ENCODE results near the gene IKZF3. TPM values are rescaled to one million over a fixed set of nuclear protein-coding genes. Genes with fewer than 3 reads are reported as not detected.

Gene IKZF3
- polyA plus RNA-seq, 1 of the 3 experiments (the other 2 are of a cell fraction) = not detected

DNA sequence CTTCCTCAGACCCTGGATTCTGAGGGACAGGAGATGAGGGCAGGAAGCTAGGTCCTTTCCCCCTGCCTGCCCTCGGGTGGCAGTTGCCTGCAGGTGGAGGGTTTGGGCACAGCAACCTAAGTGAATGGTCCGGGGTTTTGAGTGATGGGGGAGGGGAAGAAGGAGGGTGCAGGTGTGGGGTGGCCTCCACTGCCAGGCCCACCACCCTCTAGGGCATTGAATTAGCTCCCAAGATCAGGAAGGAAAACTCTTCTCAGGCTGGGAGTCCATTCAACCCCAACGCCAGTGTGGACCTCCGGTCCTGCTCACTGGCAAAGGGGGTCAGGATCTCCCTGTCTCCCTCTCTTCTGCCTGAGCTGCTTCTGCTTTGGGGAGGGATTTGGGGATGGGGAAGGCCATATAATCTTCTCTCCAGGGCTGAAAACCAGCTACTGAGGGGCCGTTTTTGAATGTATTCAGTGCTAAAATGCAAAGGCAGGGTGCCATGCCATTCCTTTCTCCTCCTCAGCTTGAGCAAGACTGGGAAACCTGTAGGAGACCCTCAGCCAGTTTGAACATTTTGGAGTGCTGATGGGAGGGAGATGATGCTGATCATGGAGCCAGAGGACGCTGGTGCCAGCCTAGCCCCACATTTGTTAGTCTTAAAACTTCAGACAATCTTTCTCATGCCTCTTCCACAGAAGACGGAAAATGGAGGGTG, 107.6 kb downstream of the IKZF3 start (continued):
- TF ChIP-seq, protein P1, sequence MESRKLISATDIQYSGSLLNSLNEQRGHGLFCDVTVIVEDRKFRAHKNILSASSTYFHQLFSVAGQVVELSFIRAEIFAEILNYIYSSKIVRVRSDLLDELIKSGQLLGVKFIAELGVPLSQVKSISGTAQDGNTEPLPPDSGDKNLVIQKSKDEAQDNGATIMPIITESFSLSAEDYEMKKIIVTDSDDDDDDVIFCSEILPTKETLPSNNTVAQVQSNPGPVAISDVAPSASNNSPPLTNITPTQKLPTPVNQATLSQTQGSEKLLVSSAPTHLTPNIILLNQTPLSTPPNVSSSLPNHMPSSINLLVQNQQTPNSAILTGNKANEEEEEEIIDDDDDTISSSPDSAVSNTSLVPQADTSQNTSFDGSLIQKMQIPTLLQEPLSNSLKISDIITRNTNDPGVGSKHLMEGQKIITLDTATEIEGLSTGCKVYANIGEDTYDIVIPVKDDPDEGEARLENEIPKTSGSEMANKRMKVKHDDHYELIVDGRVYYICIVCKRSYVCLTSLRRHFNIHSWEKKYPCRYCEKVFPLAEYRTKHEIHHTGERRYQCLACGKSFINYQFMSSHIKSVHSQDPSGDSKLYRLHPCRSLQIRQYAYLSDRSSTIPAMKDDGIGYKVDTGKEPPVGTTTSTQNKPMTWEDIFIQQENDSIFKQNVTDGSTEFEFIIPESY (IDR thresholded peaks at IDR 0.05; ENCODE audit: borderline replicate concordance, low read depth) = no peak
- TF ChIP-seq FOXJ3 (CRISPR knock-in tag; IDR thresholded peaks at IDR 0.05) (no peak), RAD21 (IDR thresholded peaks at IDR 0.05; ENCODE audit: low read length) (no peak), JUND (IDR thresholded peaks at IDR 0.05) (no peak), FOXM1 (IDR thresholded peaks at IDR 0.05; ENCODE audit: low read depth) (no peak)
- TF ChIP-seq, protein P2, sequence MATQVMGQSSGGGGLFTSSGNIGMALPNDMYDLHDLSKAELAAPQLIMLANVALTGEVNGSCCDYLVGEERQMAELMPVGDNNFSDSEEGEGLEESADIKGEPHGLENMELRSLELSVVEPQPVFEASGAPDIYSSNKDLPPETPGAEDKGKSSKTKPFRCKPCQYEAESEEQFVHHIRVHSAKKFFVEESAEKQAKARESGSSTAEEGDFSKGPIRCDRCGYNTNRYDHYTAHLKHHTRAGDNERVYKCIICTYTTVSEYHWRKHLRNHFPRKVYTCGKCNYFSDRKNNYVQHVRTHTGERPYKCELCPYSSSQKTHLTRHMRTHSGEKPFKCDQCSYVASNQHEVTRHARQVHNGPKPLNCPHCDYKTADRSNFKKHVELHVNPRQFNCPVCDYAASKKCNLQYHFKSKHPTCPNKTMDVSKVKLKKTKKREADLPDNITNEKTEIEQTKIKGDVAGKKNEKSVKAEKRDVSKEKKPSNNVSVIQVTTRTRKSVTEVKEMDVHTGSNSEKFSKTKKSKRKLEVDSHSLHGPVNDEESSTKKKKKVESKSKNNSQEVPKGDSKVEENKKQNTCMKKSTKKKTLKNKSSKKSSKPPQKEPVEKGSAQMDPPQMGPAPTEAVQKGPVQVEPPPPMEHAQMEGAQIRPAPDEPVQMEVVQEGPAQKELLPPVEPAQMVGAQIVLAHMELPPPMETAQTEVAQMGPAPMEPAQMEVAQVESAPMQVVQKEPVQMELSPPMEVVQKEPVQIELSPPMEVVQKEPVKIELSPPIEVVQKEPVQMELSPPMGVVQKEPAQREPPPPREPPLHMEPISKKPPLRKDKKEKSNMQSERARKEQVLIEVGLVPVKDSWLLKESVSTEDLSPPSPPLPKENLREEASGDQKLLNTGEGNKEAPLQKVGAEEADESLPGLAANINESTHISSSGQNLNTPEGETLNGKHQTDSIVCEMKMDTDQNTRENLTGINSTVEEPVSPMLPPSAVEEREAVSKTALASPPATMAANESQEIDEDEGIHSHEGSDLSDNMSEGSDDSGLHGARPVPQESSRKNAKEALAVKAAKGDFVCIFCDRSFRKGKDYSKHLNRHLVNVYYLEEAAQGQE (IDR thresholded peaks at IDR 0.05; ENCODE audit: low read depth, low read length) = no peak

DNA sequence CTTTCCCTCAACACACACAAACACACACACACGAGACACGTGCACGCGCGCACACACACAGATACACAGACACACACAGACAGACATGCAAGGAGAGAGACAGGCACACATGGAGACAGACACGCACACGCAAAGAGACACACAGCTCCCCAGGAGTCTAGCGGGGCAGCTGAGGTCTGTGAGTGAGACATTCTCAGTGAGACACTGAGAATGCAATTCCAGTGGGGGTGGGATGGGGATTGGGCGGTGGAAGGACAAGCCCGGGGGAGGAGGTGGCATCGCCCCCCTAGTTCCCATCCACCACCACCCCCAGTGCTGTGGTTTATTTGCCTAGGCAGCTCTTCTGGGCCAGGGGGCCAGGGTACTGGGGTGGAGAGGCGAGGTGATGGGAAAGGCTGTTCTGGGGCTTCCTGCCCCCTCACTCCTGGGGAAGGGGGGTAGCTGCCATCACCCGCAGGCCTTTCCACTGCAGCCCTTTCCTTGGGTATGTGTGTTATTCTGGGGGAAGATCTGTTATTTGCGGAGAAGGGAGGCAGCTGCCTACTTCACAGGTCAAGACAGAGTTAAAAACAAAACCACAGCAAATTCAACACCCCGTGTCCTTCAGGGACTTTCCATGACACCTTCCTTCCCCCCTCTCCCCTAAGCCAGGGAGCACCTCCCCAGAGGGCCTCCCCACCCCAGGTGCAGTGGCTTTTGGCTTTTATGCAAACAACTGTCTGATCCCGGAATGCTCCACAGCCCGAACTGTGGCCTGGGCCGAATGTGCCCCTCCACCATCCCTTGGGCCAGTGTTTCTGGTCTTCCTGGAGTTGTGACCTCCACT, 108.3 kb downstream of the IKZF3 start:
- H3K27me3 ChIP-seq (ENCODE audit: insufficient read depth) = peaks cover 37% of the 10 kb centered on the region; the same call in 1 of the 2 replicates
- peak overlapping the region; percentile 96; the same call in 1 of the 2 replicates for H2AFZ ChIP-seq (ENCODE audit: low read depth)
- no peak overlapping the region for H3K27ac ChIP-seq (ENCODE audit: low read depth in 2 of 2, low read length in 1 of 2)
- no peaks in the 10 kb centered on the region for H3K9me3 ChIP-seq
- ChIA-PET CTCF (interaction anchor here (1.1 to 2.9 kb wide), 9 partner anchors 9 to 224 kb away, joined by 3 to 33 read pairs (median 5); partner anchors contain the start of gene MIEN1), POLR2A (interaction anchor here (1.1 kb wide), 1 partner anchor 134 kb away, joined by 3 read pairs; no protein-coding TSS in a partner anchor)
- no peak for DNase-seq
- H3K9me2 ChIP-seq = no peaks in the 10 kb centered on the region
- no peaks in the 10 kb centered on the region for H3K79me2 ChIP-seq (ENCODE audit: insufficient read depth)
- no peak overlapping the region for H3K4me3 ChIP-seq (ENCODE audit: low read depth in 2 of 2, low read length in 1 of 2)
- TF ChIP-seq, protein P3, sequence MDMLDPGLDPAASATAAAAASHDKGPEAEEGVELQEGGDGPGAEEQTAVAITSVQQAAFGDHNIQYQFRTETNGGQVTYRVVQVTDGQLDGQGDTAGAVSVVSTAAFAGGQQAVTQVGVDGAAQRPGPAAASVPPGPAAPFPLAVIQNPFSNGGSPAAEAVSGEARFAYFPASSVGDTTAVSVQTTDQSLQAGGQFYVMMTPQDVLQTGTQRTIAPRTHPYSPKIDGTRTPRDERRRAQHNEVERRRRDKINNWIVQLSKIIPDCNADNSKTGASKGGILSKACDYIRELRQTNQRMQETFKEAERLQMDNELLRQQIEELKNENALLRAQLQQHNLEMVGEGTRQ (IDR thresholded peaks at IDR 0.05; ENCODE audit: borderline replicate concordance, low read depth, low read length) = no peak
- no peak for TF ChIP-seq FOXJ3 (CRISPR knock-in tag; IDR thresholded peaks at IDR 0.05)
- no peak for TF ChIP-seq EP300 (IDR thresholded peaks at IDR 0.05; ENCODE audit: borderline replicate concordance in 1 of 2, low read depth in 1 of 2, low read length in 1 of 2)
- TF ChIP-seq POLR2AphosphoS5 (IDR thresholded peaks at IDR 0.05; ENCODE audit: low read depth, low read length) = no peak
- no peak for TF ChIP-seq RCOR1 (IDR thresholded peaks at IDR 0.05; ENCODE audit: low read length)
- TF ChIP-seq RFX5 (IDR thresholded peaks at IDR 0.05; ENCODE audit: low read length) = no peak
- no peak for TF ChIP-seq MEF2A (IDR thresholded peaks at IDR 0.05; ENCODE audit: borderline replicate concordance, low read depth)
- no peak for TF ChIP-seq TCF12 (IDR thresholded peaks at IDR 0.05)
- TF ChIP-seq RAD21 (IDR thresholded peaks at IDR 0.05; ENCODE audit: low read length) = no peak
- no peak overlapping the region for H3K9ac ChIP-seq
- H3K4me1 ChIP-seq (ENCODE audit: control insufficient read depth in 1 of 2, insufficient read depth in 2 of 2, low read depth in 1 of 2, low read length in 1 of 2) = peaks cover 0 to 4% of the 10 kb centered on the region in 2 experiments; a peak in 1 of 4 replicates
- H3K36me3 ChIP-seq (replicated peaks in 1 of 2; ENCODE audit: control insufficient read depth in 1 of 2, insufficient read depth in 2 of 2, low read length in 1 of 2) = no peaks in the 10 kb centered on the region
- no peaks in the 10 kb centered on the region for H4K20me1 ChIP-seq (ENCODE audit: insufficient read depth)
- no peak overlapping the region for H3K4me2 ChIP-seq
- WGBS (ENCODE audit: low lambda C conversion rate) = 87% methylated on average over 18 of the region's 18 CpGs
- H3F3A ChIP-seq (replicated peaks; ENCODE audit: insufficient read depth) = peaks cover 5% of the 10 kb centered on the region

Measured in SK-N-SH (cell line).